OCI-LY7 (cell line): ENCODE measurements around the gene APOF. TPM values are rescaled to one million over a fixed set of nuclear protein-coding genes. Genes with fewer than 3 reads are reported as not detected.

Experiments used
- BruUV-seq: library from RNA; stranded (reverse); fragments of 400-500 nt; replicated peaks from 2 replicates; lab custom pipeline; 2021; lab: Mats Ljungman, UMichigan
- CTCF ChIA-PET: fragments of 300-600 bp; sonication (Branson Sonifier 250); formaldehyde crosslinking; loops from one replicate; lab custom pipeline; 2022; ENCODE audit warnings: antibody characterized with exemption; ENCODE audit not compliant: unreplicated experiment; lab: Charles Lee
- POLR2A ChIA-PET: fragments of 300-600 bp; sonication (Branson Sonifier 250); formaldehyde crosslinking; loops from one replicate; lab custom pipeline; 2022; ENCODE audit warnings: antibody characterized with exemption; lab: Charles Lee
- DNase-seq: peaks from one replicate; pipeline ENCODE4 v3.0.0-alpha.2; 2015; ENCODE audit warnings: low spot score
- H2AFZ ChIP-seq: fragments of 200-600 bp; sonication (generic), shearing (Covaris generic); 2 replicates; pipeline ENCODE4 v1.6.1; 2014; ENCODE audit warnings: mild to moderate bottlenecking, antibody characterized with exemption, low read length, moderate library complexity
- H3K27ac ChIP-seq: fragments of 200-600 bp; sonication (generic); 2 replicates; pipeline ENCODE4 v1.5.1; 2014; ENCODE audit warnings: mixed run types, low read depth, mild to moderate bottlenecking, moderate library complexity, low read length, inconsistent platforms; ENCODE audit not compliant: poor library complexity, severe bottlenecking
- H3K36me3 ChIP-seq: fragments of 200-600 bp; sonication (generic); 2 replicates; pipeline ENCODE4 v1.6.1; 2014; ENCODE audit warnings: mild to moderate bottlenecking, antibody characterized with exemption, low read length, moderate library complexity, mixed read lengths; ENCODE audit not compliant: insufficient read depth
- H3K4me1 ChIP-seq: fragments of 200-600 bp; sonication (generic); 2 replicates; pipeline ENCODE4 v1.5.1; 2014; ENCODE audit warnings: mild to moderate bottlenecking, low read length; ENCODE audit not compliant: insufficient read depth, poor library complexity, severe bottlenecking
- H3K4me2 ChIP-seq: fragments of 200-600 bp; sonication (generic); 2 replicates; pipeline ENCODE4 v1.6.1; 2014; ENCODE audit warnings: mild to moderate bottlenecking, low read length
- H3K4me3 ChIP-seq: fragments of 200-600 bp; sonication (generic); 2 replicates; pipeline ENCODE4 v1.5.1; 2014; ENCODE audit warnings: mild to moderate bottlenecking, low read depth, low read length; ENCODE audit not compliant: poor library complexity, severe bottlenecking
- H3K79me2 ChIP-seq: fragments of 200-600 bp; sonication (generic); 2 replicates; pipeline ENCODE4 v1.6.1; 2016; ENCODE audit warnings: low read depth, mild to moderate bottlenecking, low read length, moderate library complexity, mixed read lengths; ENCODE audit not compliant: insufficient read depth
- H3K9me2 ChIP-seq: fragments of 200-600 bp; sonication (generic); 2 replicates; pipeline ENCODE4 v1.6.1; 2016; ENCODE audit warnings: mild to moderate bottlenecking, low read length, mixed read lengths; ENCODE audit not compliant: insufficient read depth
- H3K9me3 ChIP-seq: fragments of 200-600 bp; sonication (generic); 2 replicates; pipeline ENCODE4 v1.6.1; 2014; ENCODE audit warnings: mild to moderate bottlenecking, mixed run types, low read length, mixed read lengths
- H4K20me1 ChIP-seq: fragments of 200-600 bp; sonication (generic); 2 replicates; pipeline ENCODE4 v1.6.1; 2014; ENCODE audit warnings: mild to moderate bottlenecking, antibody characterized with exemption, low read length, moderate library complexity, mixed read lengths; ENCODE audit not compliant: insufficient read depth
- EZH2phosphoT487 ChIP-seq: fragments of 200-600 bp; sonication (generic); IDR thresholded peaks from 2 replicates; pipeline ENCODE4 v1.6.1; 2018; ENCODE audit warnings: low read depth, borderline replicate concordance, mild to moderate bottlenecking, mixed run types, antibody characterized with exemption, low read length, moderate library complexity, mixed read lengths
- intact Hi-C: fragments of 100-400 bp; cut with micrococcal nuclease; formaldehyde crosslinking; loops from one replicate; pipeline ENCODE4 v1.10.0; 2022; ENCODE audit not compliant: unreplicated experiment
- total RNA-seq, 2 experiments: library from RNA; depleted of rRNA in 1 of 2; stranded (reverse); fragments of >200 nt in 1 of 2; shearing (Covaris generic) in 1 of 2; gene quantifications; 2 replicates each; pipeline ENCODE4 v1.2.3, GENCODE V29; 2014 to 2022
- TF ChIP-seq, protein P1 (sequence below): fragments of 200-600 bp; sonication (generic); conservative IDR thresholded peaks from 2 replicates; pipeline ENCODE4 v1.5.1; 2014; ENCODE audit warnings: mild to moderate bottlenecking, antibody characterized with exemption, low read length, moderate library complexity, mixed read lengths

APOF gene
- total RNA-seq, 2 experiments from 2014 or later, result 0.16 to 0.38 TPM

DNA sequence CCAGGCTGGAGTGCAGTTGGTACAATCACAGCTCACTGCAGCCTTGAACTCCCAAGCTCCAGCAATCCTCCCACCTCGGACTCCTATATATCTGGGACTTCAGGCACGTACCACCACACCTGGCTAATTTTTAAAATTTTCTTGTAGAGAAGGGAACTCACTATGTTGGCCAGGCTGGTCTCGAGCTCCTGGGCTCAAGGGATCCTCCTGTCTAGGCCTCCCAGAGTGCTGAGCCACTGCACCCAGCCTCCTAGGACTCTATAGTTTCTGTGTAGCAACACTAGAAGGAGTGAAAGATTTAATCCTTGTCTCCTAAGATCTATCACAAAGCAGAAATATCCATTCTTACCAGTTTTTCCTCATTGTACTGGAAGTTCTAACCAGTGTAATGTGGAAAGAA is 4.3 kb upstream of the APOF start:
- Histone ChIP-seq H3K4me2 (no peak overlapping the region), H3K4me3 (no peak overlapping the region), H3K9me3 (peaks cover 8% of the 10 kb centered on the region; the same call in 1 of the 2 replicates), H3K36me3 (no peaks in the 10 kb centered on the region; the same call in 1 of the 2 replicates), H3K27ac (no peak overlapping the region), H3K9me2 (no peaks in the 10 kb centered on the region), H3K79me2 (no peaks in the 10 kb centered on the region), H3K4me1 (peaks cover 12% of the 10 kb centered on the region), H2AFZ (no peak overlapping the region), H4K20me1 (no peaks in the 10 kb centered on the region)
- ChIA-PET POLR2A (interaction anchor here (0.6 to 0.9 kb wide), 3 partner anchors 13 to 42 kb away, joined by 3 to 4 read pairs (median 3); no protein-coding TSS in a partner anchor), CTCF (no interaction called here)
- intact Hi-C loops, result no loop called here
- no peak for TF ChIP-seq EZH2phosphoT487
- TF ChIP-seq, protein P1, sequence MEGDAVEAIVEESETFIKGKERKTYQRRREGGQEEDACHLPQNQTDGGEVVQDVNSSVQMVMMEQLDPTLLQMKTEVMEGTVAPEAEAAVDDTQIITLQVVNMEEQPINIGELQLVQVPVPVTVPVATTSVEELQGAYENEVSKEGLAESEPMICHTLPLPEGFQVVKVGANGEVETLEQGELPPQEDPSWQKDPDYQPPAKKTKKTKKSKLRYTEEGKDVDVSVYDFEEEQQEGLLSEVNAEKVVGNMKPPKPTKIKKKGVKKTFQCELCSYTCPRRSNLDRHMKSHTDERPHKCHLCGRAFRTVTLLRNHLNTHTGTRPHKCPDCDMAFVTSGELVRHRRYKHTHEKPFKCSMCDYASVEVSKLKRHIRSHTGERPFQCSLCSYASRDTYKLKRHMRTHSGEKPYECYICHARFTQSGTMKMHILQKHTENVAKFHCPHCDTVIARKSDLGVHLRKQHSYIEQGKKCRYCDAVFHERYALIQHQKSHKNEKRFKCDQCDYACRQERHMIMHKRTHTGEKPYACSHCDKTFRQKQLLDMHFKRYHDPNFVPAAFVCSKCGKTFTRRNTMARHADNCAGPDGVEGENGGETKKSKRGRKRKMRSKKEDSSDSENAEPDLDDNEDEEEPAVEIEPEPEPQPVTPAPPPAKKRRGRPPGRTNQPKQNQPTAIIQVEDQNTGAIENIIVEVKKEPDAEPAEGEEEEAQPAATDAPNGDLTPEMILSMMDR, result no peak
- BruUV-seq, result no TSS peak
- no peak for DNase-seq

DNA sequence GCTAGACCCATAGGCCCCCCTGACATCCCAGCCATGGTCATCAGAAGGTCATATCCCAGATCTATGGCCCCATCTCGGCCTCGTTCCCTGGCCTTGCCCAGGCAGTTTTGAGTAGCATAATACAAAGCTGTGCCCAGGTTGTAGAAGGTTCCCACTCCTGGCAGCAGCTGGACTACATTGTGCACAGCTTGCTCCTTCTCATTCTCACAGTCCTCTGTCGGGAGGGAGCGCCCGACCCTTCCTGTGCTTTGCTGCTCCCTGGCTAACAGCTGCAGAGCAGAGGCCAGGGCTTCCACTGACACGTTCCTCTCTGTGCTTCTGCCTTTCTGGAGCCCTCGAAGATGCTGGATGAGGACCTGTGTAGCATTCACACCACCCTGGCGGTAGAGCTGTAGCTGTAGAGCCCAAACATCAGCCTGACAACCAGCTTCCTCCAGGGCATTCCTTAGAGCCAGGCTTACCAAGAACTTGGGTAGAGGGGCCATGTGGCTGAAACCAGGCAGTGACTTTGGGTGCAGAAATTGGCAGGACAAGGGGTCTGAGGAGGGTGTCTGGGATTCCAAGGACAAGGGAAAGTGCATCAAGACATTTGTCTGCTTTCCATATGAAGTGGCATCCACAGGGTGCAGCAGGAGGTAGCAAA is 1.0 kb downstream of the APOF start:
- H3K9me3 ChIP-seq, result no peaks in the 10 kb centered on the region
- peak overlapping the region; percentile 83; the same call in 1 of the 2 replicates for H3K4me2 ChIP-seq
- no peak overlapping the region for H3K4me3 ChIP-seq
- H3K79me2 ChIP-seq, result peaks cover 29% of the 10 kb centered on the region
- TF ChIP-seq EZH2phosphoT487, result no peak
- TF ChIP-seq, protein P1, result no peak
- H3K36me3 ChIP-seq, result no peaks in the 10 kb centered on the region
- H4K20me1 ChIP-seq, result no peaks in the 10 kb centered on the region
- no peaks in the 10 kb centered on the region for H3K9me2 ChIP-seq
- H2AFZ ChIP-seq, result no peak overlapping the region
- no TSS peak for BruUV-seq
- CTCF ChIA-PET, result interaction anchor here (0.9 kb wide), 1 partner anchor 56 kb away, joined by 3 read pairs; no protein-coding TSS in a partner anchor
- DNase-seq, result no peak
- peaks cover 42% of the 10 kb centered on the region for H3K4me1 ChIP-seq
- intact Hi-C loops, result loop anchor here (2.0 kb wide), 2 partner anchors 23 to 87 kb away; partner anchors contain the start of genes IL23A and TIMELESS
- POLR2A ChIA-PET, result interaction anchor here (0.6 to 7.6 kb wide), 13 partner anchors 9 to 234 kb away, joined by 3 to 116 read pairs (median 17); partner anchors contain the start of genes CNPY2, ESYT1, IL23A and PAN2
- H3K27ac ChIP-seq, result no peak overlapping the region
